Keratinocyte (primary cell): ENCODE results near the gene PCID2.

Source experiments
- CTCF ChIP-seq, 3 experiments: IDR thresholded peaks in 1 of 3; conservative IDR thresholded peaks in 1 of 3; optimal IDR thresholded peaks in 1 of 3; 2 replicates in 2 of 3; 3 replicates in 1 of 3; pipeline versions ENCODE3 to v1.5.1; 2011; ENCODE audit warnings: low read length in 3 of 3, mild to moderate bottlenecking in 3 of 3, moderate library complexity in 2 of 3, control low read depth in 1 of 3, inconsistent platforms in 1 of 3; ENCODE audit not compliant: insufficient read depth in 2 of 3; ENCODE audit errors: extremely low read depth in 1 of 3
- EZH2 ChIP-seq: IDR thresholded peaks from one replicate; pipeline ENCODE4 v1.6.1; 2012; ENCODE audit warnings: inconsistent platforms, mild to moderate bottlenecking, low read length, moderate library complexity

- TF ChIP-seq CTCF (optimal IDR thresholded peaks at IDR 0.05 in 1 of 3, IDR thresholded peaks at IDR 0.05 in 1 of 3, conservative IDR thresholded peaks at IDR 0.05 in 1 of 3; ENCODE audit: extremely low read depth in 1 of 3, insufficient read depth in 2 of 3, low read length in 3 of 3) (no peak), EZH2 (no peak)
These were observed 56.5 kb downstream of the PCID2 start for GRCh38 chr13:113151745-113152690.
